SK-N-SH (cell line): ENCODE measurements around the gene MBP. TPM values are rescaled to one million over a fixed set of nuclear protein-coding genes. Genes with fewer than 3 reads are reported as not detected.

Source experiments
- CTCF ChIA-PET: fragments of 300-600, 350-600 bp; formaldehyde crosslinking; extraction: SDS; loops from one replicate; lab custom pipeline; 2021; lab: Yijun Ruan, JAX
- POLR2A ChIA-PET: fragments of 350-600 bp; sonication (Branson Sonifier 250); formaldehyde crosslinking; extraction: SDS; loops from one replicate; lab custom pipeline; 2020; ENCODE audit warnings: antibody characterized with exemption, inconsistent platforms; lab: Yijun Ruan, JAX
- DNase-seq: peaks from one replicate; pipeline ENCODE4 v3.0.0; 2012
- H2AFZ ChIP-seq: fragments of 200-600 bp; sonication (generic); 2 replicates; pipeline ENCODE4 v1.8.1; 2016; ENCODE audit warnings: antibody characterized with exemption, mild to moderate bottlenecking, low read depth
- H3F3A ChIP-seq: fragments of 200-600 bp; sonication (generic); replicated peaks from 2 replicates; pipeline ENCODE3; 2016; ENCODE audit warnings: antibody characterized with exemption, mild to moderate bottlenecking; ENCODE audit not compliant: insufficient read depth
- H3K27ac ChIP-seq, 2 experiments: fragments of 200-500 bp in 1 of 2; fragments of 200-600 bp in 1 of 2; sonication (Bioruptor generic) in 1 of 2; sonication (generic), shearing (Covaris generic) in 1 of 2; 2 replicates each; pipeline versions ENCODE4 v1.5.1 to v1.6.1; 2014 to 2016; ENCODE audit warnings: low read depth in 2 of 2, inconsistent platforms in 1 of 2, low read length in 1 of 2, mild to moderate bottlenecking in 1 of 2, mixed read lengths in 1 of 2
- H3K27me3 ChIP-seq: fragments of 200-600 bp; sonication (generic), shearing (Covaris generic); 2 replicates; pipeline ENCODE4 v1.6.1; 2016; ENCODE audit warnings: mixed run types; ENCODE audit not compliant: insufficient read depth
- H3K36me3 ChIP-seq, 2 experiments: fragments of 200-500 bp in 1 of 2; fragments of 200-600 bp in 1 of 2; sonication (Bioruptor generic) in 1 of 2; sonication (generic) in 1 of 2; replicated peaks in 1 of 2; 2 replicates each; pipeline versions ENCODE3 to v1.5.1; 2014 to 2016; ENCODE audit warnings: low read length in 1 of 2, mild to moderate bottlenecking in 1 of 2; ENCODE audit not compliant: insufficient read depth in 2 of 2, control insufficient read depth in 1 of 2
- H3K4me1 ChIP-seq, 2 experiments: fragments of 200-500 bp in 1 of 2; fragments of 200-600 bp in 1 of 2; sonication (Bioruptor generic) in 1 of 2; sonication (generic), shearing (Covaris generic) in 1 of 2; 2 replicates each; pipeline versions ENCODE4 v1.5.1 to v1.6.1; 2014 to 2016; ENCODE audit warnings: low read depth in 1 of 2, low read length in 1 of 2, mixed run types in 1 of 2; ENCODE audit not compliant: insufficient read depth in 2 of 2, control insufficient read depth in 1 of 2
- H3K4me2 ChIP-seq: fragments of 200-600 bp; sonication (generic), shearing (Covaris generic); 2 replicates; pipeline ENCODE4 v1.6.1; 2017; ENCODE audit warnings: mixed run types
- H3K4me3 ChIP-seq, 2 experiments: fragments of 200-500 bp in 1 of 2; fragments of 200-600 bp in 1 of 2; sonication (Bioruptor generic) in 1 of 2; sonication (generic), shearing (Covaris generic) in 1 of 2; 2 replicates each; pipeline versions ENCODE4 v1.5.1 to v1.8.1; 2014 to 2016; ENCODE audit warnings: low read depth in 2 of 2, inconsistent platforms in 1 of 2, low read length in 1 of 2, mild to moderate bottlenecking in 1 of 2, mixed read lengths in 1 of 2, moderate library complexity in 1 of 2
- H3K79me2 ChIP-seq: fragments of 200-600 bp; sonication (generic); 2 replicates; pipeline ENCODE4 v1.8.1; 2017; ENCODE audit warnings: mild to moderate bottlenecking; ENCODE audit not compliant: insufficient read depth
- H3K9ac ChIP-seq: fragments of 200-600 bp; sonication (generic); 2 replicates; pipeline ENCODE4 v1.6.1; 2017; ENCODE audit warnings: mixed run types
- H3K9me2 ChIP-seq: fragments of 200-600 bp; sonication (generic); 2 replicates; pipeline ENCODE4 v1.6.1; 2017; ENCODE audit warnings: mixed run types
- H3K9me3 ChIP-seq: fragments of 200-600 bp; sonication (generic); 2 replicates; pipeline ENCODE4 v1.6.1; 2017; ENCODE audit warnings: mixed run types, mild to moderate bottlenecking, moderate library complexity
- H4K20me1 ChIP-seq: fragments of 200-600 bp; sonication (generic); 2 replicates; pipeline ENCODE4 v1.6.1; 2017; ENCODE audit warnings: mild to moderate bottlenecking, mixed run types; ENCODE audit not compliant: insufficient read depth
- CHD2 ChIP-seq: fragments of 150-350 bp; IDR thresholded peaks from 2 replicates; pipeline ENCODE4 v1.6.1; 2018; ENCODE audit warnings: low read length; ENCODE audit not compliant: partially characterized antibody
- CTCF ChIP-seq: fragments of 200-600 bp; sonication (generic); IDR thresholded peaks from 2 replicates; pipeline ENCODE4 v1.6.1; 2017; ENCODE audit warnings: antibody characterized with exemption, mild to moderate bottlenecking, moderate library complexity
- ELF1 ChIP-seq: IDR thresholded peaks from 2 replicates; pipeline ENCODE4 v1.4.0; 2012
- EP300 ChIP-seq, 2 experiments: IDR thresholded peaks; 2 replicates each; pipeline versions ENCODE4 v1.4.0 to v1.6.1; 2012; ENCODE audit warnings: borderline replicate concordance in 1 of 2, low read depth in 1 of 2, low read length in 1 of 2
- JUND ChIP-seq: IDR thresholded peaks from 2 replicates; pipeline ENCODE4 v1.4.0; 2012
- MAX ChIP-seq: IDR thresholded peaks from 2 replicates; pipeline ENCODE4 v1.4.0; 2012; ENCODE audit warnings: low read depth
- MEF2A ChIP-seq: IDR thresholded peaks from 2 replicates; pipeline ENCODE4 v1.4.0; 2012; ENCODE audit warnings: low read depth, borderline replicate concordance
- MXI1 ChIP-seq: IDR thresholded peaks from 2 replicates; pipeline ENCODE4 v1.6.1; 2012; ENCODE audit warnings: mild to moderate bottlenecking, low read depth, low read length, improper control_type of control experiment
- NRF1 ChIP-seq: IDR thresholded peaks from 2 replicates; pipeline ENCODE4 v1.6.1; 2012; ENCODE audit warnings: low read depth, mild to moderate bottlenecking, low read length
- PBX3 ChIP-seq: IDR thresholded peaks from 2 replicates; pipeline ENCODE4; 2012
- POLR2AphosphoS5 ChIP-seq: IDR thresholded peaks from 2 replicates; pipeline ENCODE4 v1.6.1; 2012; ENCODE audit warnings: low read depth, low read length
- RCOR1 ChIP-seq: fragments of 150-350 bp; IDR thresholded peaks from 2 replicates; pipeline ENCODE4 v1.6.1; 2017; ENCODE audit warnings: antibody characterized with exemption, low read length
- RFX5 ChIP-seq: IDR thresholded peaks from 2 replicates; pipeline ENCODE4 v1.6.1; 2012; ENCODE audit warnings: mild to moderate bottlenecking, improper control_type of control experiment, low read length
- RXRA ChIP-seq: IDR thresholded peaks from 2 replicates; pipeline ENCODE4 v1.4.0; 2012; ENCODE audit warnings: low read depth, mild to moderate bottlenecking, borderline replicate concordance
- TCF12 ChIP-seq: IDR thresholded peaks from 2 replicates; pipeline ENCODE4 v1.4.0; 2012
- USF2 ChIP-seq: fragments of 150-350 bp; IDR thresholded peaks from 2 replicates; pipeline ENCODE4 v1.6.1; 2017; ENCODE audit warnings: antibody characterized with exemption, low read length, low read depth, borderline replicate concordance
- YY1 ChIP-seq: IDR thresholded peaks from 2 replicates; pipeline ENCODE4 v1.4.0; 2012; ENCODE audit warnings: low read depth, mild to moderate bottlenecking
- ZBTB33 ChIP-seq: IDR thresholded peaks from 2 replicates; pipeline ENCODE4 v1.4.0; 2012; ENCODE audit warnings: low read depth, borderline replicate concordance
- WGBS: methylation state at CpG from one replicate; pipeline ENCODE4 v1.1.6; 2017; ENCODE audit warnings: low lambda C conversion rate; 5-methylcytosine and 5-hydroxymethylcytosine counted together
- polyA plus RNA-seq, 3 experiments: library from polyadenylated mRNA; depleted of rRNA; stranded (reverse); fragments of >200 nt; gene quantifications; 2 replicates each; pipeline ENCODE4 v1.2.3, GENCODE V29; 2012

The MBP gene
- polyA plus RNA-seq, 1 of the 3 experiments (the other 2 are of a cell fraction): 1.6 TPM

- Histone ChIP-seq H3K9me2 (no peaks in the 10 kb centered on the region), H3K4me2 (no peak overlapping the region), H3K9ac (no peak overlapping the region), H3K4me3 (no peak overlapping the region), H3K27me3 (no peaks in the 10 kb centered on the region), H4K20me1 (no peaks in the 10 kb centered on the region), H3K27ac (no peak overlapping the region), H3K4me1 (peaks cover 0 to 4% of the 10 kb centered on the region in 2 experiments; a peak in 1 of 4 replicates), H3K9me3 (no peaks in the 10 kb centered on the region), H3F3A (no peaks in the 10 kb centered on the region), H3K36me3 (no peaks in the 10 kb centered on the region), H3K79me2 (no peaks in the 10 kb centered on the region), H2AFZ (no peak overlapping the region)
- WGBS: 79% methylated on average over 6 of the region's 25 CpGs
- no peak for DNase-seq
- no peak for TF ChIP-seq POLR2AphosphoS5
- no peak for TF ChIP-seq RFX5
- TF ChIP-seq PBX3: no peak
- TF ChIP-seq MEF2A: no peak
- TF ChIP-seq NRF1: no peak
- no peak for TF ChIP-seq CTCF
- ChIA-PET POLR2A (no interaction called here), CTCF (no interaction called here)
Observed at GRCh38 chr18:77114415-77115191, 18.0 kb downstream of the MBP start.

- Histone ChIP-seq H4K20me1 (no peaks in the 10 kb centered on the region), H3K4me3 (no peak overlapping the region), H3K4me2 (no peak overlapping the region), H3K9me3 (no peaks in the 10 kb centered on the region), H2AFZ (no peak overlapping the region), H3K4me1 (peaks cover 0 to 4% of the 10 kb centered on the region in 2 experiments; a peak in 1 of 4 replicates), H3K27me3 (no peaks in the 10 kb centered on the region), H3K27ac (no peak overlapping the region), H3K79me2 (no peaks in the 10 kb centered on the region), H3K9me2 (no peaks in the 10 kb centered on the region), H3K9ac (no peak overlapping the region), H3K36me3 (no peaks in the 10 kb centered on the region), H3F3A (no peaks in the 10 kb centered on the region)
- WGBS: 89% methylated on average over 2 of the region's 2 CpGs
- TF ChIP-seq ELF1 (no peak), USF2 (no peak), TCF12 (no peak), CHD2 (no peak), NRF1 (no peak), MXI1 (no peak), MAX (no peak), ZBTB33 (no peak), EP300 (IDR thresholded peaks at IDR 0.05; ENCODE audit: borderline replicate concordance in 1 of 2, low read depth in 1 of 2, low read length in 1 of 2) (no peak), YY1 (no peak), RCOR1 (no peak), JUND (no peak), RXRA (no peak)
- POLR2A ChIA-PET: no interaction called here
- DNase-seq: no peak
- CTCF ChIA-PET: no interaction called here
Observed at GRCh38 chr18:77114152-77114414, 18.5 kb downstream of the MBP start.
